Nephron (organoid): ENCODE results near the gene CCDC93.
A peak's percentile ranks its signal among the peaks of the same experiment; 100 is the strongest.

Experiments used
- H3K27ac Mint-ChIP-seq, 3 experiments: 2 replicates each; pipeline ENCODE4 v1.8.0; 2020; ENCODE audit warnings: mixed read lengths in 3 of 3, mild to moderate bottlenecking in 2 of 3, moderate library complexity in 1 of 3
- H3K27me3 Mint-ChIP-seq: 2 replicates; pipeline ENCODE4 v1.8.0; 2021; ENCODE audit warnings: low read depth, mild to moderate bottlenecking, moderate library complexity, mixed read lengths
- H3K36me3 Mint-ChIP-seq: 2 replicates; pipeline ENCODE4 v1.8.0; 2020; ENCODE audit warnings: low read depth, mixed read lengths
- H3K4me1 Mint-ChIP-seq: 2 replicates; pipeline ENCODE4 v1.8.0; 2020; ENCODE audit warnings: mixed read lengths
- H3K4me3 Mint-ChIP-seq, 3 experiments: 2 replicates each; pipeline ENCODE4 v1.8.0; 2020; ENCODE audit warnings: mild to moderate bottlenecking in 3 of 3, mixed read lengths in 3 of 3, moderate library complexity in 2 of 3
- H3K9me3 Mint-ChIP-seq: 2 replicates; pipeline ENCODE4 v1.8.0; 2020; ENCODE audit warnings: mixed read lengths
- TF ChIP-seq, protein P1 (sequence below), 3 experiments: fragments of 200-600 bp; sonication (generic); IDR thresholded peaks; one replicate each; pipeline ENCODE4 v1.5.0; 2021; ENCODE audit warnings: antibody characterized with exemption in 3 of 3; ENCODE audit not compliant: unreplicated experiment in 3 of 3

The CCDC93 gene, protein sequence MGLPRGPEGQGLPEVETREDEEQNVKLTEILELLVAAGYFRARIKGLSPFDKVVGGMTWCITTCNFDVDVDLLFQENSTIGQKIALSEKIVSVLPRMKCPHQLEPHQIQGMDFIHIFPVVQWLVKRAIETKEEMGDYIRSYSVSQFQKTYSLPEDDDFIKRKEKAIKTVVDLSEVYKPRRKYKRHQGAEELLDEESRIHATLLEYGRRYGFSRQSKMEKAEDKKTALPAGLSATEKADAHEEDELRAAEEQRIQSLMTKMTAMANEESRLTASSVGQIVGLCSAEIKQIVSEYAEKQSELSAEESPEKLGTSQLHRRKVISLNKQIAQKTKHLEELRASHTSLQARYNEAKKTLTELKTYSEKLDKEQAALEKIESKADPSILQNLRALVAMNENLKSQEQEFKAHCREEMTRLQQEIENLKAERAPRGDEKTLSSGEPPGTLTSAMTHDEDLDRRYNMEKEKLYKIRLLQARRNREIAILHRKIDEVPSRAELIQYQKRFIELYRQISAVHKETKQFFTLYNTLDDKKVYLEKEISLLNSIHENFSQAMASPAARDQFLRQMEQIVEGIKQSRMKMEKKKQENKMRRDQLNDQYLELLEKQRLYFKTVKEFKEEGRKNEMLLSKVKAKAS

GRCh38 chr2:118013724-118014491 lies at the start of gene CCDC93:
Gene CCDC93 (minus strand): TSS chr2:118014070. CDS start chr2:118013995, 75 bp downstream.
- Mint-ChIP-seq H3K4me1 (peaks cover 15% of the 10 kb centered on the region), H3K27ac (peak within 1 kb of the TSS; percentile 53 to 70 (median 59)), H3K9me3 (no peaks in the 10 kb centered on the region), H3K4me3 (peak within 1 kb of the TSS; percentile 91 to 98 (median 96)), H3K27me3 (peaks cover 16% of the 10 kb centered on the region), H3K36me3 (peaks cover 4% of the 10 kb centered on the region)
- TF ChIP-seq, protein P1, sequence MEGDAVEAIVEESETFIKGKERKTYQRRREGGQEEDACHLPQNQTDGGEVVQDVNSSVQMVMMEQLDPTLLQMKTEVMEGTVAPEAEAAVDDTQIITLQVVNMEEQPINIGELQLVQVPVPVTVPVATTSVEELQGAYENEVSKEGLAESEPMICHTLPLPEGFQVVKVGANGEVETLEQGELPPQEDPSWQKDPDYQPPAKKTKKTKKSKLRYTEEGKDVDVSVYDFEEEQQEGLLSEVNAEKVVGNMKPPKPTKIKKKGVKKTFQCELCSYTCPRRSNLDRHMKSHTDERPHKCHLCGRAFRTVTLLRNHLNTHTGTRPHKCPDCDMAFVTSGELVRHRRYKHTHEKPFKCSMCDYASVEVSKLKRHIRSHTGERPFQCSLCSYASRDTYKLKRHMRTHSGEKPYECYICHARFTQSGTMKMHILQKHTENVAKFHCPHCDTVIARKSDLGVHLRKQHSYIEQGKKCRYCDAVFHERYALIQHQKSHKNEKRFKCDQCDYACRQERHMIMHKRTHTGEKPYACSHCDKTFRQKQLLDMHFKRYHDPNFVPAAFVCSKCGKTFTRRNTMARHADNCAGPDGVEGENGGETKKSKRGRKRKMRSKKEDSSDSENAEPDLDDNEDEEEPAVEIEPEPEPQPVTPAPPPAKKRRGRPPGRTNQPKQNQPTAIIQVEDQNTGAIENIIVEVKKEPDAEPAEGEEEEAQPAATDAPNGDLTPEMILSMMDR (IDR thresholded peaks at IDR 0.05; ENCODE audit: unreplicated experiment in 3 of 3) = no peak

GRCh38 chr2:118062669-118063068 lies 48.8 kb upstream of the CCDC93 start:
- TF ChIP-seq, protein P1 (IDR thresholded peaks at IDR 0.05; ENCODE audit: unreplicated experiment in 3 of 3) = no peak
- H3K4me1 Mint-ChIP-seq = peaks cover 22% of the 10 kb centered on the region
- no peaks in the 10 kb centered on the region for H3K9me3 Mint-ChIP-seq
- no peaks in the 10 kb centered on the region for H3K36me3 Mint-ChIP-seq
- peaks cover 4% of the 10 kb centered on the region for H3K27me3 Mint-ChIP-seq
- no peak overlapping the region for H3K27ac Mint-ChIP-seq
- no peak overlapping the region for H3K4me3 Mint-ChIP-seq

DNA sequence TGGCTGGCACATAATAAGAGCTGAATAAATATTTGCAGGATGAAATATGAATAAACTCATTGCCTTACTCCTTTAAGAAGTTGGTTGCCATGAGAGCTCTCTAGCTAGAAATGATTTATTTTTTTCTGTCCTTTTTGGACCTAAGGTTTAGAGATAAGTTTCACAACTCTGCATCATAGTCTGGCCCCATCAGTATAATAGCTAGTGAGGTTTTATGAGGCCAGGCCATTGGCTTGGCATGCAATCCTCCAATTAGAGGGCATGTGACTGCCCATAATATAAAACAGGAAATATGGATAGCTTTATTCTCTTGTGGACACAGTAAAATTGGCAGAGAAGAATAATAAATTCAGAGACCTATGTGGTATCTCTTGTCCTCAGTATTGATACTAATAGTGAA lies 48.2 kb upstream of the CCDC93 start:
- Mint-ChIP-seq H3K4me1 (peaks cover 22% of the 10 kb centered on the region), H3K36me3 (no peaks in the 10 kb centered on the region), H3K27ac (no peak overlapping the region), H3K4me3 (no peak overlapping the region), H3K27me3 (peaks cover 4% of the 10 kb centered on the region), H3K9me3 (no peaks in the 10 kb centered on the region)
- TF ChIP-seq, protein P1 (IDR thresholded peaks at IDR 0.05; ENCODE audit: unreplicated experiment in 3 of 3) = no peak

GRCh38 chr2:118061135-118061955 lies 47.5 kb upstream of the CCDC93 start:
- Mint-ChIP-seq H3K27me3 (peaks cover 4% of the 10 kb centered on the region), H3K27ac (peak overlapping the region in 2 of 3 experiments; percentile 73 to 81), H3K9me3 (no peaks in the 10 kb centered on the region), H3K36me3 (no peaks in the 10 kb centered on the region), H3K4me1 (peaks cover 22% of the 10 kb centered on the region), H3K4me3 (peak overlapping the region in 1 of 3 experiments; percentile 17)
- TF ChIP-seq, protein P1 (IDR thresholded peaks at IDR 0.05; ENCODE audit: unreplicated experiment in 3 of 3) = peak in 2 of 3 experiments; percentile 7 to 21

- Mint-ChIP-seq H3K27ac (peak overlapping the region in 1 of 3 experiments; percentile 48), H3K4me3 (no peak overlapping the region), H3K4me1 (peaks cover 32% of the 10 kb centered on the region), H3K9me3 (no peaks in the 10 kb centered on the region), H3K36me3 (no peaks in the 10 kb centered on the region), H3K27me3 (peaks cover 4% of the 10 kb centered on the region)
- TF ChIP-seq, protein P1 (IDR thresholded peaks at IDR 0.05; ENCODE audit: unreplicated experiment in 3 of 3) = no peak
Measured at GRCh38 chr2:118059919-118060478, 46.1 kb upstream of the CCDC93 start.
